Stomach (tissue), 4 donors: Measurements from ENCODE around the gene CDHR3.

Experiments
- CTCF ChIP-seq, 7 experiments: fragments of 450-650 bp in 4 of 7; fragments of 200-600 bp in 3 of 7; sonication (generic) in 3 of 7; IDR thresholded peaks; one replicate each; pipeline ENCODE4 v1.5.1; 2016 to 2019; ENCODE audit warnings: antibody characterized with exemption in 7 of 7, control low read depth in 2 of 7, mild to moderate bottlenecking in 1 of 7
- POLR2A ChIP-seq, 4 donors: fragments of 450-650 bp; IDR thresholded peaks; one replicate each; pipeline ENCODE4 v1.6.1; 2016; ENCODE audit warnings: antibody characterized with exemption in 4 of 4, control low read depth in 2 of 4, mild to moderate bottlenecking in 1 of 4, moderate library complexity in 1 of 4

- no peak for TF ChIP-seq CTCF (IDR thresholded peaks at IDR 0.05)
- TF ChIP-seq POLR2A (IDR thresholded peaks at IDR 0.05): no peak
Observed at GRCh38 chr7:106038289-106038688, 75.2 kb downstream of the CDHR3 start.
